ENCODE data around the gene GNB3.

DNA sequence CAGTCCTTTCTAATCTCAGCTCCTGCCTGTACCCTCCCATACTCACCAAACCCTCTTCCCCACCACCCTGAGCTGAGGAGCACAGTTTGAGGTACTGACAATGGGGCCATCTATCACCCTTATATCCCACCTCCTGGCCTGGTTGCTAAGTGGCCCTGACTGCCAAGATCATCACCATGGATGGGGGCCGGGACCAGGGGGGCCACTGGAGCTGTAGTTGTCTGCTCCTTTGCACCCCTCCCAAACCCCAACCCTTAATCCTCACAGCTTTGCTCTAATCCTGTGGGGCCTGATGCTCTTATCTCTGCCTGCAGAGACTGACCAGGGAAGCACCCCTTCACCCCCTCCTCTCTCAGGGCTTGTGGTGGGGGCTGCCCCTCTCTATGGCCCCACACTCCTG lies 395 bp upstream of the GNB3 start:
- TF ChIP-seq, protein P1, sequence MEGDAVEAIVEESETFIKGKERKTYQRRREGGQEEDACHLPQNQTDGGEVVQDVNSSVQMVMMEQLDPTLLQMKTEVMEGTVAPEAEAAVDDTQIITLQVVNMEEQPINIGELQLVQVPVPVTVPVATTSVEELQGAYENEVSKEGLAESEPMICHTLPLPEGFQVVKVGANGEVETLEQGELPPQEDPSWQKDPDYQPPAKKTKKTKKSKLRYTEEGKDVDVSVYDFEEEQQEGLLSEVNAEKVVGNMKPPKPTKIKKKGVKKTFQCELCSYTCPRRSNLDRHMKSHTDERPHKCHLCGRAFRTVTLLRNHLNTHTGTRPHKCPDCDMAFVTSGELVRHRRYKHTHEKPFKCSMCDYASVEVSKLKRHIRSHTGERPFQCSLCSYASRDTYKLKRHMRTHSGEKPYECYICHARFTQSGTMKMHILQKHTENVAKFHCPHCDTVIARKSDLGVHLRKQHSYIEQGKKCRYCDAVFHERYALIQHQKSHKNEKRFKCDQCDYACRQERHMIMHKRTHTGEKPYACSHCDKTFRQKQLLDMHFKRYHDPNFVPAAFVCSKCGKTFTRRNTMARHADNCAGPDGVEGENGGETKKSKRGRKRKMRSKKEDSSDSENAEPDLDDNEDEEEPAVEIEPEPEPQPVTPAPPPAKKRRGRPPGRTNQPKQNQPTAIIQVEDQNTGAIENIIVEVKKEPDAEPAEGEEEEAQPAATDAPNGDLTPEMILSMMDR (IDR thresholded peaks at IDR 0.05; ENCODE audit: low read depth, low read length), result no peak
- TF ChIP-seq, protein P2, sequence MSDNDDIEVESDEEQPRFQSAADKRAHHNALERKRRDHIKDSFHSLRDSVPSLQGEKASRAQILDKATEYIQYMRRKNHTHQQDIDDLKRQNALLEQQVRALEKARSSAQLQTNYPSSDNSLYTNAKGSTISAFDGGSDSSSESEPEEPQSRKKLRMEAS (IDR thresholded peaks at IDR 0.05; ENCODE audit: low read depth, low read length), result no peak
